Measurements from ENCODE around the gene RAPGEF3.

The RAPGEF3 gene

GRCh38 chr12:47729233-47729632, 29.4 kb downstream of the RAPGEF3 start:
- DNase-seq = peak; percentile 65
- H2BK120ac ChIP-seq (ENCODE audit: low read depth, low read length) = no peak overlapping the region
- WGBS = 67% methylated on average over 3 of the region's 3 CpGs
- H3K9me3 ChIP-seq (ENCODE audit: control insufficient read depth, low read length) = no peaks in the 10 kb centered on the region
- H3K18ac ChIP-seq (ENCODE audit: low read depth in 1 of 2, low read length in 2 of 2) = no peak overlapping the region
- no peak overlapping the region for H3K27ac ChIP-seq (ENCODE audit: low read length, poor library complexity, severe bottlenecking)
- H3K4me3 ChIP-seq (ENCODE audit: insufficient read depth in 1 of 2, low read depth in 1 of 2, low read length in 2 of 2) = no peak overlapping the region
- H3K27me3 ChIP-seq (ENCODE audit: control insufficient read depth in 1 of 2, insufficient read depth in 1 of 2, low read length in 2 of 2) = no peaks in the 10 kb centered on the region
- no peak overlapping the region for H4K8ac ChIP-seq (ENCODE audit: low read length)
- H3K14ac ChIP-seq (ENCODE audit: low read length in 2 of 2) = no peak overlapping the region
- H3K4me2 ChIP-seq (ENCODE audit: low read length, poor library complexity, severe bottlenecking) = no peak overlapping the region
- H3K79me1 ChIP-seq (replicated peaks; ENCODE audit: low read length, poor library complexity, severe bottlenecking) = no peaks in the 10 kb centered on the region
- peaks cover 6% of the 10 kb centered on the region for H3K4me1 ChIP-seq (ENCODE audit: control insufficient read depth, insufficient read depth, low read depth, low read length)
- no peak overlapping the region for H2BK15ac ChIP-seq (ENCODE audit: low read depth, poor library complexity, severe bottlenecking)
- no peak overlapping the region for H2BK5ac ChIP-seq (ENCODE audit: low read depth, low read length, poor library complexity, severe bottlenecking)
- H3K36me3 ChIP-seq (ENCODE audit: control insufficient read depth in 1 of 2, insufficient read depth in 2 of 2, low read depth in 1 of 2, low read length in 2 of 2) = peaks cover 0 to 5% of the 10 kb centered on the region in 2 experiments
- peak overlapping the region; percentile 2 for H3K9ac ChIP-seq (ENCODE audit: low read length)
- no peak overlapping the region for H2BK12ac ChIP-seq (ENCODE audit: low read length in 2 of 2)
- H3K4ac ChIP-seq (ENCODE audit: low read depth in 1 of 2, low read length in 2 of 2) = no peak overlapping the region
- no peak overlapping the region for H2AK5ac ChIP-seq (ENCODE audit: low read length, severe bottlenecking)
- H4K91ac ChIP-seq (ENCODE audit: low read length) = no peak overlapping the region
- no peak overlapping the region for H2AFZ ChIP-seq (ENCODE audit: low read depth, low read length)
- no peak overlapping the region for H3K23ac ChIP-seq (ENCODE audit: low read length in 2 of 2)

GRCh38 chr12:47725893-47726292, 32.8 kb downstream of the RAPGEF3 start:
- no peak overlapping the region for H3K27ac ChIP-seq (ENCODE audit: low read length, poor library complexity, severe bottlenecking)
- no peak overlapping the region for H2AFZ ChIP-seq (ENCODE audit: low read depth, low read length)
- no peak overlapping the region for H4K8ac ChIP-seq (ENCODE audit: low read length)
- WGBS = 40% methylated on average over 5 of the region's 5 CpGs
- peaks cover 6% of the 10 kb centered on the region for H3K4me1 ChIP-seq (ENCODE audit: control insufficient read depth, insufficient read depth, low read depth, low read length)
- no peak overlapping the region for H3K4ac ChIP-seq (ENCODE audit: low read depth in 1 of 2, low read length in 2 of 2)
- no peak overlapping the region for H2BK12ac ChIP-seq (ENCODE audit: low read length in 2 of 2)
- no peaks in the 10 kb centered on the region for H3K27me3 ChIP-seq (ENCODE audit: control insufficient read depth in 1 of 2, insufficient read depth in 1 of 2, low read length in 2 of 2)
- H3K9me3 ChIP-seq (ENCODE audit: control insufficient read depth, low read length) = no peaks in the 10 kb centered on the region
- H3K18ac ChIP-seq (ENCODE audit: low read depth in 1 of 2, low read length in 2 of 2) = no peak overlapping the region
- H3K4me2 ChIP-seq (ENCODE audit: low read length, poor library complexity, severe bottlenecking) = no peak overlapping the region
- no peak overlapping the region for H2BK120ac ChIP-seq (ENCODE audit: low read depth, low read length)
- peak overlapping the region; percentile 73 for H3K9ac ChIP-seq (ENCODE audit: low read length)
- H3K36me3 ChIP-seq (ENCODE audit: control insufficient read depth in 1 of 2, insufficient read depth in 2 of 2, low read depth in 1 of 2, low read length in 2 of 2) = peaks cover 0 to 8% of the 10 kb centered on the region in 2 experiments
- no peak overlapping the region for H3K23ac ChIP-seq (ENCODE audit: low read length in 2 of 2)
- peak; percentile 47 for DNase-seq
- H2BK15ac ChIP-seq (ENCODE audit: low read depth, poor library complexity, severe bottlenecking) = peak overlapping the region; percentile 4
- no peak overlapping the region for H3K14ac ChIP-seq (ENCODE audit: low read length in 2 of 2)
- H2AK5ac ChIP-seq (ENCODE audit: low read length, severe bottlenecking) = no peak overlapping the region
- no peaks in the 10 kb centered on the region for H3K79me1 ChIP-seq (replicated peaks; ENCODE audit: low read length, poor library complexity, severe bottlenecking)
- no peak overlapping the region for H2BK5ac ChIP-seq (ENCODE audit: low read depth, low read length, poor library complexity, severe bottlenecking)
- H4K91ac ChIP-seq (ENCODE audit: low read length) = no peak overlapping the region
- peak overlapping the region in 1 of 2 experiments; percentile 52 for H3K4me3 ChIP-seq (ENCODE audit: insufficient read depth in 1 of 2, low read depth in 1 of 2, low read length in 2 of 2)

DNA sequence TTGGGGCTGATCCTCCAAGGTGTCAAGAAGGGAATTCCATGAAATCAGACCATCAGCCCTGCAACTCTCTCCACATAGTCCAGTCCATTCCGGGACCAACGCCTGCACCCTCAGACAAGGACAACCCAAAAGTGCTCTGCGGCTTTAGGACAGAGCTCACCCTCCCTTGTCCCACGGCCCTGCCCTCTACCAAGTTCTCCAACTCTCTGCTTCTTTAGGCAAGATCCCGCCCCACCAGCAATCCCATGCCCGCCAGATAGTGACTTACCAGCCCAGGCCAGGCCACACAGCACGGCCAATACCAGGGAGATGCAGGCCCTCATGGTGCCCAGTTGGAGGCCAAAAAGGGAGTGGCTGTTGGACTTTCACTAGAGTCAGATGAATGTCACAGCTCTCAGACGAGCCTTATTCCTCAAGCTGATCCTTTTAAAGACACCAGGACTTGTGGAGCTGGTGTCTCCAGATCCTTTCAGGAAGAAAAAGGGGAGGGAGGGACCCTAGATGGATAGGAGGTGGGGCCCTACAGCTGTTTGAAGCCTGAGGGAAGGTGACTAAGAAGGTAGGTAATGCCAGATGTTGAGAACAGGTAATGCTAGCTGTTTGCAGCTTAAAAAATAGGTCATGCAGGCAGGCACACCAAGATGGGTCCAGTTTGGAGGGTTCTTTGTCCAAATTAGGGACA, 33.4 kb downstream of the RAPGEF3 start, which contains the start of gene ENDOU:
ENDOU (minus strand) TSS at position 400 of the 682 bp plus-strand sequence; CDS start at position 323, 77 bp downstream.
- no peak within 1 kb of the TSS for H2AK5ac ChIP-seq (ENCODE audit: low read length, severe bottlenecking)
- peaks cover 5% of the 10 kb centered on the region for H3K4me1 ChIP-seq (ENCODE audit: control insufficient read depth, insufficient read depth, low read depth, low read length)
- no peaks in the 10 kb centered on the region for H3K27me3 ChIP-seq (ENCODE audit: control insufficient read depth in 1 of 2, insufficient read depth in 1 of 2, low read length in 2 of 2)
- H3K14ac ChIP-seq (ENCODE audit: low read length in 2 of 2) = no peak within 1 kb of the TSS
- H3K9ac ChIP-seq (ENCODE audit: low read length) = peak within 1 kb of the TSS; percentile 73
- H3K4me2 ChIP-seq (ENCODE audit: low read length, poor library complexity, severe bottlenecking) = no peak within 1 kb of the TSS
- H2BK5ac ChIP-seq (ENCODE audit: low read depth, low read length, poor library complexity, severe bottlenecking) = no peak within 1 kb of the TSS
- no peak within 1 kb of the TSS for H4K91ac ChIP-seq (ENCODE audit: low read length)
- WGBS = 98% methylated on average over 8 of the region's 8 CpGs
- H3K4me3 ChIP-seq (ENCODE audit: insufficient read depth in 1 of 2, low read depth in 1 of 2, low read length in 2 of 2) = peak within 1 kb of the TSS; percentile 18 to 52
- peaks cover 2 to 8% of the 10 kb centered on the region in 2 experiments for H3K36me3 ChIP-seq (ENCODE audit: control insufficient read depth in 1 of 2, insufficient read depth in 2 of 2, low read depth in 1 of 2, low read length in 2 of 2)
- H3K27ac ChIP-seq (ENCODE audit: low read length, poor library complexity, severe bottlenecking) = no peak within 1 kb of the TSS
- no peak within 1 kb of the TSS for H2BK120ac ChIP-seq (ENCODE audit: low read depth, low read length)
- no peak within 1 kb of the TSS for H2AFZ ChIP-seq (ENCODE audit: low read depth, low read length)
- no peak within 1 kb of the TSS for H3K23ac ChIP-seq (ENCODE audit: low read length in 2 of 2)
- peak within 1 kb of the TSS; percentile 4 for H2BK15ac ChIP-seq (ENCODE audit: low read depth, poor library complexity, severe bottlenecking)
- no peak within 1 kb of the TSS for H4K8ac ChIP-seq (ENCODE audit: low read length)
- DNase-seq = no peak
- no peak within 1 kb of the TSS for H2BK12ac ChIP-seq (ENCODE audit: low read length in 2 of 2)
- H3K18ac ChIP-seq (ENCODE audit: low read depth in 1 of 2, low read length in 2 of 2) = no peak within 1 kb of the TSS
- no peak within 1 kb of the TSS for H3K4ac ChIP-seq (ENCODE audit: low read depth in 1 of 2, low read length in 2 of 2)
- H3K79me1 ChIP-seq (replicated peaks; ENCODE audit: low read length, poor library complexity, severe bottlenecking) = no peaks in the 10 kb centered on the region
- H3K9me3 ChIP-seq (ENCODE audit: control insufficient read depth, low read length) = no peaks in the 10 kb centered on the region

DNA sequence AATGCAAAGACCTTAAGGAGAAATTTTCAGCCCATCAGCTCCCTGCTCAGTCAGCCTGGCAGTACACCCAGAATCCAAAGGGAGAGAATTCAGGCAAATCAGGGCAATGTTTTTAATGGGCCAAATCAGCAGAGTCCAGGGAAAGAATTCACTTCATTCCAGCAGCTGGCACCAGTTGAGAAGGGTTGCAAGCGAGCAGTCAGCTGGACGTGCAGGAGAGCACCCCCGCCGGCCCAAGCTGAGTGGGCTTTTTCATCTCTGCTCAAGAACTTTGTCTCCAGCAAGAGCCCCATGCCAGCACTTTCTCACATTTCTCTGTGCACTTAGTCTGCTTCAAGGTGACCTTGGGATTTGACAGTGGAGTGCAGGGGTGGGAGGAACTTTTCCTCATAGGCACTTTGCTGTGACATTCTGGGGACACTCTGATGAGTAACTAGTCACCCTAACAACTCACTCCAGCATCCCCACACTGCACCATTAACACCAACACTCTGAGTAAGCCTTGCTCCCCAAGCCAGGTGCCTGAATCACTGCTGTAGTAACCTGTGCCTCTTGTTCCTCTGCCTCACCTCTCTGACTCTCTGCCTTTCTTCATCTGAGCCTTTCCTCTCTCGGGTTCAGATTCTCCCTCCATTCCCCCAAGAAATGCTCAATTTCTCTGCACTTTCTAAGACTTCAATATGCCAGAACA, 35.6 kb downstream of the RAPGEF3 start:
- DNase-seq = no peak
- WGBS = 94% methylated on average over 2 of the region's 5 CpGs
- Histone ChIP-seq H3K27me3 (ENCODE audit: control insufficient read depth in 1 of 2, insufficient read depth in 1 of 2, low read length in 2 of 2) (no peaks in the 10 kb centered on the region), H3K18ac (ENCODE audit: low read depth in 1 of 2, low read length in 2 of 2) (no peak overlapping the region), H4K8ac (ENCODE audit: low read length) (no peak overlapping the region), H2AFZ (ENCODE audit: low read depth, low read length) (no peak overlapping the region), H2AK5ac (ENCODE audit: low read length, severe bottlenecking) (no peak overlapping the region), H3K36me3 (ENCODE audit: control insufficient read depth in 1 of 2, insufficient read depth in 2 of 2, low read depth in 1 of 2, low read length in 2 of 2) (peaks cover 7 to 8% of the 10 kb centered on the region in 2 experiments), H3K23ac (ENCODE audit: low read length in 2 of 2) (no peak overlapping the region), H2BK15ac (ENCODE audit: low read depth, poor library complexity, severe bottlenecking) (no peak overlapping the region), H3K4ac (ENCODE audit: low read depth in 1 of 2, low read length in 2 of 2) (no peak overlapping the region), H3K9me3 (ENCODE audit: control insufficient read depth, low read length) (no peaks in the 10 kb centered on the region), H3K9ac (ENCODE audit: low read length) (no peak overlapping the region), H3K27ac (ENCODE audit: low read length, poor library complexity, severe bottlenecking) (no peak overlapping the region), H3K4me2 (ENCODE audit: low read length, poor library complexity, severe bottlenecking) (no peak overlapping the region), H3K79me1 (replicated peaks; ENCODE audit: low read length, poor library complexity, severe bottlenecking) (no peaks in the 10 kb centered on the region), H4K91ac (ENCODE audit: low read length) (no peak overlapping the region), H3K4me1 (ENCODE audit: control insufficient read depth, insufficient read depth, low read depth, low read length) (no peaks in the 10 kb centered on the region), H2BK120ac (ENCODE audit: low read depth, low read length) (no peak overlapping the region), H2BK5ac (ENCODE audit: low read depth, low read length, poor library complexity, severe bottlenecking) (no peak overlapping the region), H3K4me3 (ENCODE audit: insufficient read depth in 1 of 2, low read depth in 1 of 2, low read length in 2 of 2) (no peak overlapping the region), H3K14ac (ENCODE audit: low read length in 2 of 2) (no peak overlapping the region), H2BK12ac (ENCODE audit: low read length in 2 of 2) (no peak overlapping the region)

Measured in mesenchymal stem cell (in vitro differentiated cells and primary cell).